C4-2B (cell line): ENCODE data around the gene SCYGR2.

Experiments
- H3K27ac ChIP-seq: fragments of 450-650 bp; 2 replicates; pipeline ENCODE4 v1.5.1; 2017
- CTCF ChIP-seq: fragments of 450-650 bp; conservative IDR thresholded peaks from 2 replicates; pipeline ENCODE4 v1.5.1; 2017; ENCODE audit warnings: mild to moderate bottlenecking
- ZFX ChIP-seq: fragments of 450-650 bp; IDR thresholded peaks from 2 replicates; pipeline ENCODE4 v1.6.1; 2017

Gene SCYGR2

GRCh38 chr2:227617316-227618230 lies 18.9 kb downstream of the SCYGR2 start, which contains the start of gene SCYGR4:
Gene SCYGR4, plus strand, starts transcription at chr2:227617498. Its CDS starts 0 bp downstream, at chr2:227617498.
- no peak within 1 kb of the TSS for H3K27ac ChIP-seq
- TF ChIP-seq ZFX (no peak), CTCF (no peak)

GRCh38 chr2:227623226-227623625 lies 24.5 kb downstream of the SCYGR2 start:
- no peak overlapping the region for H3K27ac ChIP-seq
- TF ChIP-seq ZFX (no peak), CTCF (no peak)

GRCh38 chr2:227625420-227625819 lies 26.7 kb downstream of the SCYGR2 start:
- TF ChIP-seq CTCF: no peak
- no peak for TF ChIP-seq ZFX
- H3K27ac ChIP-seq: no peak overlapping the region

GRCh38 chr2:227626580-227627151 lies 28.0 kb downstream of the SCYGR2 start:
- TF ChIP-seq CTCF (no peak), ZFX (no peak)

GRCh38 chr2:227627769-227628168 lies 29.1 kb downstream of the SCYGR2 start:
- TF ChIP-seq ZFX (no peak), CTCF (no peak)
- H3K27ac ChIP-seq: no peak overlapping the region

More at GRCh38 chr2:227626580-227627151, 28.0 kb downstream of the SCYGR2 start:
- no peak overlapping the region for H3K27ac ChIP-seq

GRCh38 chr2:227629435-227629834 lies 30.7 kb downstream of the SCYGR2 start:
- TF ChIP-seq CTCF (no peak), ZFX (no peak)
- no peak overlapping the region for H3K27ac ChIP-seq

- no peak overlapping the region for H3K27ac ChIP-seq
- no peak for TF ChIP-seq CTCF
- no peak for TF ChIP-seq ZFX
Observed at GRCh38 chr2:227630322-227630721, 31.6 kb downstream of the SCYGR2 start.
